AG09309 (cell line): ENCODE data around the gene EYA4.
A peak's percentile ranks its signal among the peaks of the same experiment; 100 is the strongest.

Experiments
- DNase-seq: peaks from one replicate; pipeline ENCODE4 v3.0.0-alpha.2; 2010; ENCODE audit warnings: low read depth
- H3K4me3 ChIP-seq: 2 replicates; pipeline ENCODE4 v1.5.1; 2011; ENCODE audit warnings: mild to moderate bottlenecking, low read depth, low read length, moderate library complexity; ENCODE audit not compliant: control insufficient read depth
- CTCF ChIP-seq: IDR thresholded peaks from 2 replicates; pipeline ENCODE4 v1.5.1; 2011; ENCODE audit warnings: mild to moderate bottlenecking, low read depth, low read length, inconsistent platforms; ENCODE audit not compliant: insufficient read depth, control insufficient read depth; ENCODE audit errors: missing control alignments

Gene EYA4

GRCh38 chr6:133555685-133556084 lies 314.5 kb downstream of the EYA4 start:
- no peak overlapping the region for H3K4me3 ChIP-seq
- DNase-seq: no peak
- TF ChIP-seq CTCF: no peak

GRCh38 chr6:133559926-133560325 lies 318.8 kb downstream of the EYA4 start:
- H3K4me3 ChIP-seq: no peak overlapping the region
- no peak for DNase-seq
- TF ChIP-seq CTCF: no peak

- TF ChIP-seq CTCF: no peak
- DNase-seq: no peak
- no peak overlapping the region for H3K4me3 ChIP-seq
Observed at GRCh38 chr6:133567636-133568035, 326.5 kb downstream of the EYA4 start.

GRCh38 chr6:133568970-133569889 lies 328.1 kb downstream of the EYA4 start:
- peak overlapping the region; percentile 9 for H3K4me3 ChIP-seq
- no peak for DNase-seq
- TF ChIP-seq CTCF: peak; percentile 99

GRCh38 chr6:133571681-133572080 lies 330.5 kb downstream of the EYA4 start:
- TF ChIP-seq CTCF: no peak
- no peak for DNase-seq
- H3K4me3 ChIP-seq: no peak overlapping the region

- no peak overlapping the region for H3K4me3 ChIP-seq
- TF ChIP-seq CTCF: no peak
- DNase-seq: no peak
Observed at GRCh38 chr6:133577851-133578250, 336.7 kb downstream of the EYA4 start.
